Measurements from ENCODE around the gene FGF1.

Gene FGF1

GRCh38 chr5:142701673-142702311, 15.9 kb upstream of the FGF1 start:
- Mint-ChIP-seq H3K9me3 (no peaks in the 10 kb centered on the region), H3K4me1 (ENCODE audit: low read depth) (no peaks in the 10 kb centered on the region), H3K36me3 (ENCODE audit: low read depth) (no peaks in the 10 kb centered on the region), H3K27ac (no peak overlapping the region), H3K27me3 (no peaks in the 10 kb centered on the region), H3K4me3 (no peak overlapping the region)

- Mint-ChIP-seq H3K4me3 (no peak overlapping the region), H3K36me3 (ENCODE audit: low read depth) (no peaks in the 10 kb centered on the region), H3K9me3 (no peaks in the 10 kb centered on the region), H3K27ac (no peak overlapping the region), H3K4me1 (ENCODE audit: low read depth) (no peaks in the 10 kb centered on the region), H3K27me3 (no peaks in the 10 kb centered on the region)
These were observed 14.7 kb upstream of the FGF1 start for GRCh38 chr5:142700566-142700965.

- Mint-ChIP-seq H3K36me3 (ENCODE audit: low read depth) (no peaks in the 10 kb centered on the region), H3K4me1 (ENCODE audit: low read depth) (no peaks in the 10 kb centered on the region), H3K27me3 (no peaks in the 10 kb centered on the region), H3K4me3 (no peak overlapping the region), H3K9me3 (no peaks in the 10 kb centered on the region), H3K27ac (no peak overlapping the region)
These were observed 13.4 kb upstream of the FGF1 start for GRCh38 chr5:142699184-142699720.

GRCh38 chr5:142698447-142699183, 12.7 kb upstream of the FGF1 start:
- no peaks in the 10 kb centered on the region for H3K4me1 Mint-ChIP-seq (ENCODE audit: low read depth)
- no peak overlapping the region for H3K27ac Mint-ChIP-seq
- H3K9me3 Mint-ChIP-seq = no peaks in the 10 kb centered on the region
- no peak overlapping the region for H3K4me3 Mint-ChIP-seq
- H3K27me3 Mint-ChIP-seq = no peaks in the 10 kb centered on the region
- H3K36me3 Mint-ChIP-seq (ENCODE audit: low read depth) = no peaks in the 10 kb centered on the region

- Mint-ChIP-seq H3K27ac (no peak overlapping the region), H3K4me3 (no peak overlapping the region), H3K4me1 (ENCODE audit: low read depth) (no peaks in the 10 kb centered on the region), H3K27me3 (no peaks in the 10 kb centered on the region), H3K36me3 (ENCODE audit: low read depth) (no peaks in the 10 kb centered on the region), H3K9me3 (no peaks in the 10 kb centered on the region)
These were observed 11.7 kb upstream of the FGF1 start for GRCh38 chr5:142697356-142698255.

- Mint-ChIP-seq H3K36me3 (ENCODE audit: low read depth) (no peaks in the 10 kb centered on the region), H3K4me1 (ENCODE audit: low read depth) (no peaks in the 10 kb centered on the region), H3K27ac (no peak overlapping the region), H3K4me3 (no peak overlapping the region), H3K9me3 (no peaks in the 10 kb centered on the region), H3K27me3 (no peaks in the 10 kb centered on the region)
These were observed 10.5 kb upstream of the FGF1 start for GRCh38 chr5:142696379-142696778.

GRCh38 chr5:142694092-142694856, 8.4 kb upstream of the FGF1 start:
- H3K9me3 Mint-ChIP-seq = no peaks in the 10 kb centered on the region
- peaks cover 3% of the 10 kb centered on the region for H3K27me3 Mint-ChIP-seq
- H3K4me3 Mint-ChIP-seq = no peak overlapping the region
- no peak overlapping the region for H3K27ac Mint-ChIP-seq
- no peaks in the 10 kb centered on the region for H3K4me1 Mint-ChIP-seq (ENCODE audit: low read depth)
- no peaks in the 10 kb centered on the region for H3K36me3 Mint-ChIP-seq (ENCODE audit: low read depth)

DNA sequence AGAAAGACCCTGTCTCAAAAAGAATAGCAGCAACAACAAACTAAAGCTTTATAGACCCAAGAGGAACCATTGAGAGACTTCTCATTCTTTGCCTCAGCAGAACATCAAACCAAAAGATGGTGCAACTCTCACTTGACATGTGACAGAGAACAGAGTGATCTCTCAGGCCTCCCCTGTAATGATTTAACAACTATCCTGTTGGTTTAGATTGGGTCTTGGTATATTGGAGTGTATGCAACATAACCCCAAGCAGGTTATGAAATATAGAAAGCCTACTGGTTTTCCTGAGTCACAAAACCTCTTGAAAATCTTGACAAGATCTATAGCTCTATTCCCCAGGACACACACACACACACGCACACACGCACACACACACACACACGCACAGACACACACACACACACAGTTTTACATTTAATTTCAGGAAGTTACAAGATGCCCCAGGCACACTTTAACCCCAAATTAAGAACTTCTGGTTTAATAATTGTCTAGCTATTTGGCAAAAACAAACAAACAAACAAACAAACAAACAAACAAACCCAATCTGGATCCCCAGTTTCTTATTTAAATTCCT, 6.5 kb upstream of the FGF1 start:
- Mint-ChIP-seq H3K4me3 (no peak overlapping the region), H3K9me3 (no peaks in the 10 kb centered on the region), H3K4me1 (ENCODE audit: low read depth) (no peaks in the 10 kb centered on the region), H3K27ac (no peak overlapping the region), H3K36me3 (ENCODE audit: low read depth) (no peaks in the 10 kb centered on the region), H3K27me3 (peaks cover 3% of the 10 kb centered on the region)

GRCh38 chr5:142690667-142691066, 4.8 kb upstream of the FGF1 start:
- Mint-ChIP-seq H3K9me3 (no peaks in the 10 kb centered on the region), H3K27me3 (peaks cover 3% of the 10 kb centered on the region), H3K4me1 (ENCODE audit: low read depth) (no peaks in the 10 kb centered on the region), H3K4me3 (no peak overlapping the region), H3K27ac (no peak overlapping the region), H3K36me3 (ENCODE audit: low read depth) (no peaks in the 10 kb centered on the region)

GRCh38 chr5:142689081-142689480, 3.2 kb upstream of the FGF1 start:
- no peak overlapping the region for H3K27ac Mint-ChIP-seq
- no peaks in the 10 kb centered on the region for H3K4me1 Mint-ChIP-seq (ENCODE audit: low read depth)
- H3K27me3 Mint-ChIP-seq = peaks cover 3% of the 10 kb centered on the region
- no peaks in the 10 kb centered on the region for H3K36me3 Mint-ChIP-seq (ENCODE audit: low read depth)
- H3K4me3 Mint-ChIP-seq = no peak overlapping the region
- H3K9me3 Mint-ChIP-seq = no peaks in the 10 kb centered on the region

DNA sequence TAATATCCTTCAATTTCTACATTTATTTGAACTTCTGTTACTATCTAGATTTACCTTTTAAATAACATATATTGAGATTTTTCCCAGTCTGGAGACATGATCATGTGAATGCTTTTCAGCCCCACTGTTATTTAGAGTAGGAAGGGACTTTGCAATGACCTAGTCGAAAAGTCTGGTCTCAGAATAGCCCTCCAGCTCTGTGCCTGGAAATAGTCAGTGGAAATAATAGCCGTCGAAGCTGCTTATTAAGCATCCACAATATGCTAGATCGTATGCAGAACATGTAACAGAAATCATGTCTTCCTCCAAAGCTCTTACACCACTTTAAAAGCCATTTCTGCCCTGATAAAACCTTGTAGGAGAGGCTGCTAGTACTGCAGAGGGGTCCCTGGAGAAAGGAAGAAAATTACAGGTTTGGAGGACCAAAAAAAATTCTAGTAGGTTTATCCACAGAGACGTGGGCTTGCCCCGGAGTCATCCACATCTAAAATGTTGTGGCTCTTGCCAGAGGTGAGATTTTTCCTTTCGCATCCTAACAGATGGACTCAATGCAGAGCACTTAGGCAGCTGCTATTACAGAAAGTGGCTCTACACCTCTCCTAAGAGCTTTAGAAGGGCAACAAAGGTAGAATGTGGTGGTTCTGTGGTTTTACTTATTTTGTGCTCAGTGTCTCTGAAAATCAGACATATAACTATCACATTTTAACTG, 2.5 kb upstream of the FGF1 start:
- Mint-ChIP-seq H3K36me3 (ENCODE audit: low read depth) (no peaks in the 10 kb centered on the region), H3K9me3 (no peaks in the 10 kb centered on the region), H3K27ac (no peak overlapping the region), H3K4me1 (ENCODE audit: low read depth) (no peaks in the 10 kb centered on the region), H3K4me3 (no peak overlapping the region), H3K27me3 (peaks cover 3% of the 10 kb centered on the region)

GRCh38 chr5:142686968-142687367, 1.1 kb upstream of the FGF1 start:
- no peak overlapping the region for H3K4me3 Mint-ChIP-seq
- no peaks in the 10 kb centered on the region for H3K36me3 Mint-ChIP-seq (ENCODE audit: low read depth)
- peaks cover 3% of the 10 kb centered on the region for H3K27me3 Mint-ChIP-seq
- no peak overlapping the region for H3K27ac Mint-ChIP-seq
- H3K9me3 Mint-ChIP-seq = no peaks in the 10 kb centered on the region
- no peaks in the 10 kb centered on the region for H3K4me1 Mint-ChIP-seq (ENCODE audit: low read depth)

GRCh38 chr5:142686210-142686734, 382 bp upstream of the FGF1 start:
- Mint-ChIP-seq H3K4me1 (ENCODE audit: low read depth) (no peaks in the 10 kb centered on the region), H3K4me3 (no peak overlapping the region), H3K36me3 (ENCODE audit: low read depth) (no peaks in the 10 kb centered on the region), H3K9me3 (no peaks in the 10 kb centered on the region), H3K27me3 (peaks cover 3% of the 10 kb centered on the region), H3K27ac (no peak overlapping the region)
